Left renal pelvis (tissue), 4 donors: ENCODE data around the gene IL21. TPM values are rescaled to one million over a fixed set of nuclear protein-coding genes. Genes with fewer than 3 reads are reported as not detected.
"Not testable (repeated sequence)": the region's sequence is repeated elsewhere in the genome, so short reads cannot be mapped to it uniquely, and the experiment has no call there.

ENCODE experiments used
- DNase-seq, 4 donors: peaks; one replicate each; pipeline ENCODE4 v3.0.0-alpha.2; 2013; ENCODE audit warnings: low read depth in 4 of 4, low spot score in 3 of 4
- polyA plus RNA-seq, 4 donors: library from polyadenylated mRNA; unstranded; fragments of 120-200 nt; gene quantifications; one replicate each; pipeline ENCODE4 v1.2.1, GENCODE V29; 2013; ENCODE audit not compliant: insufficient read length in 4 of 4

Gene IL21
- polyA plus RNA-seq = not detected

DNA sequence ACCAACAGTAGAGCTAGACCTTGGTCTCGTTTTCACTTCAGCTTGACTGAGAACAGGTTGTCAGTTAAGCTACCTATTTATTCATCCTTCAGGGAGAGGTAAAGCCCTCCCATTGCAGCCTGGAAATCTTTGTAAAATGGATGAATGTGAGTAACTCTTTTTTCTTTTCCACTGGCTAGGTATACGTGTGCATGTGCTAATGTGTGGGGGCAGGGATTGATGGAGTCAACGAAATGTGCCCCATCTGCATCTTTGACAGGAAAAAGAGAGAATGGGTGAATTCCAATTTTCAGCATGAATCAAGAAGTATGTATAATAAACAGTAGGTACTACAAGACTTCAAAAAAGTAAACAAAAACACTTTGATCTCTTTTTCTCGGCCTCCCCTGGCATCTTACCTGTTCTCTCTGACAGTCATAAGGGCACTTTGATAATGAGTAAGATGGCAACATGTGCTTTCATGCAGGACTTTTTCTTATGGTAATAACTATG is at the start of gene IL21:
Gene IL21, minus strand, starts transcription at position 51 of the 492 bp plus-strand sequence. CDS start 55 bp downstream, outside the sequence.
- DNase-seq = no peak

DNA sequence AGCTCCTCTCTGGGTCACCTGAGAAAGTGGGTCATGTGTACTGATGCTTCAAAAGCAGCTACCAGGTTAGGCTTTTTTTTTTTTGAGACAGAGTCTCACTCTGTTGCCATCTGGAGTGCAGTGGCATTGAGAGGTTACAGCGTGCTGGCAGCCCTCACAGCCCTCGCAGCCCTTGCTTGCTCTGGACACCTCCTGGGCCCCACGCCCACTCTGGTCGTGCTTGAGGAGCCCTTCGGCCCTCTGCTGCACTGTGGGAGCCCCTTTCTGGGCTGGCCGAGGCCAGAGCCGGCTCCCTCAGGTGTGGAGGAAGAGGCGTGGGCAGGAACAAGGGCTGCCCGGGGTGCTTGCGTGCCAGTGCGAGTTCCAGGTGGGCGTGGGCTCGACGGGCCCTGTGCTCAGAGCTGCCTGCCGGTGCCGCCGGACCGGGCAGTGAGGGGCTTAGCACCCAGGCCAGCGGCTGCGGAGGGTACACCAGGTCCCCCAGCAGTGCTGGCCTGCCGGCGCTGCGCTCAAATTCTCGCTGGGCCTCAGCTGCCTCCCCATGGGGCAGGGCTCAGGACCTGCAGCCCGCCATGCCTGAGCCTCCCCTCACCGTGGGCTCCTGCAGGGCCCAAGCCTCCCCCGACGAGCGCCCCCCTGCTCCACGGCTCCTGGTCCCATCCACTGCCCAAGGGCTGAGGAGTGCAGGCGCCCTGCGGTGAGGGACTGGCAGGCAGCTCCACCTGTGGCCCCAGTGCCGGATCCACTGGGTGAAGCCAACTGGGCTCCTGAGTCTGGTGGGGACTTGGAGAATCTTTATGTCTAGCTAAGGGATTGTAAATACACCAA is 49.3 kb upstream of the IL21 start:
- DNase-seq = no peak

- DNase-seq = no peak
Measured at GRCh38 chr4:122668241-122668640, 47.4 kb upstream of the IL21 start.

GRCh38 chr4:122666527-122667245 is 45.8 kb upstream of the IL21 start:
- no peak for DNase-seq

DNA sequence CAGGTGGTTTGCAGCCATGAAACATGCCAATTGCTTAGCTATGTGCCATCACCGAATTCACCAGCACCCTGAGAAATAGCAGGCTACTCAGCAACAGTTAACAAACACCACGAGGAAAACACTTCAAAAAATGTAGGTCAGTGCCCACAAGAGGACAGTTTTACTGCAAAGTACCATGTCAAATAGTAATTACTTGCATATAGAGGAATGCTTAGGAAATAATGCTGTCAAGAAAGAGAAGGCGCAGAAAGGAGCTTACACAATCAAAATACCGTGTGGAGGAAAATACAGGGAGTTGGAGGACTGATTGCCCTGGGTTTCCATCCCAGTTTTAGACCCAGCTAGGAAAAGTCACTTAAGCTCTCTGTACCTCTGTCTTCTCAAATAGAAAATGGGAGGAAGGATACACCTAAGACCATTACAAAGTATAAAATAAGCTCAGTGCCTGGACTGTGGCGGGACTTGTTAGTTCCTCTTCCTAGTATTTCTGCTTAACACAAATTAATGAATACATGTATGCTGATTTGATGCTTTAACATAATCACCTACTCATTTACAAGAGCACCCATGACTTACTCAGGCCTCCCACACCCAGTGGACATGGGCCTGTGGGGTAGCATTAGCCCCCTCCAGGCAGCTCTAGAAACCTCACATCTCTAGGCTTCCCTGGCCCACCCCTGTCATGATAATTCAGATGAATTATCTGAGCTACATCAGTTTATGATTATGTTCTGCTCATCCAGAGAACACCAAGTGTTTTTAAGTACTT is 44.5 kb upstream of the IL21 start:
- DNase-seq = no peak

GRCh38 chr4:122663814-122664610 is 43.1 kb upstream of the IL21 start:
- no peak for DNase-seq

GRCh38 chr4:122663291-122663690 is 42.4 kb upstream of the IL21 start:
- DNase-seq = no peak

- no peak for DNase-seq
Measured at GRCh38 chr4:122662701-122663100, 41.8 kb upstream of the IL21 start.

DNA sequence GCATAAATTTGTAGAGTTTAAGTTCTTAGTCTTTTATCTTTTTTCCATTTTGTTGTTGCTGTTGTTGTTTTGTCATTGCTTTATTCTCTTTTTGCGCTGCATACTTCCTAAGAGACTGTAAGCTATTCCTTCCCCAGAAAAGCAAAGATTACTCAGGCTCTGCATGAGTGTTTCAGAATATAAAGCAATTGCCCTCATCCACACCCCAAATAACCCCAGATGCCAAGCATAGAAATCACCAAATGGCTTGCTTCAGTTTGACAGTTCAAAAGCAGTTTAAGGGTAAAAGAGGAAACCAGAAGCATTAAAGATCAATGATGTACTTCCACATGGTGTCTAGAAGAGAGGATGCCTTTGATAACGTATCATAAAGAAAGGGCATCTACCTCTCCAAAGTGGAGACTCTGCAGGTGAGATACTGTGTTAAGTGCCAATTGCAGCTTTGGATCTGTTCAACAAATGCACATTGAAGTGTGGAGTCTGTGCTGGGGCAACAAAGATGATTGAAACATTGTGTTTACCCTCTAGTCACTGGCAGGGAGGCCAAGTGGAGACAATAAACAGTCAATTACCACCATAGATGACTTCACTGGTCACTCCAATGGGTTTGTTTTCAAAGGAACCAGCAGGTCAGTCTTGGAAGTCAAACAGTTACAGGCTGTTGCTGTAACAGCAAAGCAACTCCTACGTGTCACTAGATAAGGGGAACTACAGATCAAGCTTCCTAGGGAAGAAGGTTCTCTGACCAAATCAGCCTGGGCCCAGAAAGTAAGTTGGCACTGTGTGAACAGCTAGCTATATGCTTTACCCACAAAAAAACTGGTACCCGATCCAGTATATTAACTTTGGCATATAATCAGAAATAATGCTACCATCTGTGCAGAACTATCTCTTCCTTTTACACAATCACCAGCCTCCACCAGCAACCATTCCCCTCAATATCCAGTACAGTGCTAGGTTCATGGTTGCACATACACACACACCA is 40.6 kb upstream of the IL21 start:
- no peak for DNase-seq

GRCh38 chr4:122658818-122659295 is 38.0 kb upstream of the IL21 start:
- no peak for DNase-seq

- DNase-seq = no peak
Measured at GRCh38 chr4:122658377-122658776, 37.5 kb upstream of the IL21 start.

- no peak for DNase-seq
Measured at GRCh38 chr4:122657553-122657952, 36.7 kb upstream of the IL21 start.

DNA sequence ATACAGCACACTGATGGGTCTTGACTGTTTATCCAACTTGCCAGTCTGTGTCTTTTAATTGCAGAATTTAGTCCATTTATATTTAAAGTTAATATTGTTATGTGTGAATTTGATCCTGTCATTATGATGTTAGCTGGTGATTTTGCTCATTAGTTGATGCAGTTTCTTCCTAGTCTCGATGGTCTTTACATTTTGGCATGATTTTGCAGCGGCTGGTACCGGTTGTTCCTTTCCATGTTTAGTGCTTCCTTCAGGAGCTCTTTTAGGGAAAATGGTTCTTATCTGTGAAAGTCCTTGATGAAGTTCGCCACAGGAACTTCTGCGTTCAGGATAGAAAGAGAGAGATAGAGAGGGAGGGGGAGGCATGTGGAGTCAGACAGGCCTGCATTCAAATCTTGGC is 35.7 kb upstream of the IL21 start:
- not testable (repeated sequence) for DNase-seq

GRCh38 chr4:122652379-122652778 is 31.5 kb upstream of the IL21 start:
- no peak for DNase-seq

GRCh38 chr4:122650148-122650547 is 29.3 kb upstream of the IL21 start:
- no peak for DNase-seq

- DNase-seq = no peak
Measured at GRCh38 chr4:122647656-122648055, 26.8 kb upstream of the IL21 start.

DNA sequence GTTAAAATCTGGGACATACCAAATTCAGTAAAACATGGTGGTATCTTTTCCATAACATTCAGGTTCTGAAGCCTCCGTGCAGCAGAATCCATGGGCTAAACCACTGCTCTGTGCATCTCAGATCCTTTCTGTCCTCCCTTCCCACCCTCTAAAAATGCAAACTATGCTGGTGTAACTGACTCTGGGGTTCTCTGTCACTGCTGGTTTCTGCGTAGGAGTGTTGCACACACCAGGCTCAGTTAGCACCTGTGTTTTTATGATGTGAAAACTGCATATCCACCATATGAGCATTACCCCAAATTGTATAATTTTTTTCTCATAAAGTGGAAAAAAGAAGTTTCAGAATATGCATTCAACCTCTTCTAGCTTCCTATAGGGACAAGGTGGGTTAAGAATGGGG is 22.4 kb upstream of the IL21 start:
- DNase-seq = no peak

GRCh38 chr4:122639181-122639580 is 18.3 kb upstream of the IL21 start:
- no peak for DNase-seq

DNA sequence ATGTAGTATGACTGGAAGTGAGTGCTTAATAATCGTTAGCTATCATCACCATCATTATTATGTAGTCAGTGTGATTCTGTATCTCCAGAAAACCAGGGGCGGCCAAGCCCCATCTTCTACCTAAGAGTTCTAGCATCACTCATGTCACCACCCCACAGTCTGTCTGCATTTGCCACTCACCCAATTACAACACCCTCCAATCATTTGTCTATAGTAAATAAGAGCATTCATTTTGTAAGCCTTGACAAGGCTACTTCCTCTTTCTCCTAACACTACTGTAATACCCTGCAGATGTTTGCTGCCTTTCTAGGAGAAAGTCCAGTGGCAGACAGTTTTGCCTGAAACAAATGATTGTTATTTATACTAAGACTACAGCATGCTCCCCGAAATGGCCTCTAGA is 15.8 kb upstream of the IL21 start:
- no peak for DNase-seq
